ENCODE data around the gene CYSRT1.

Gene CYSRT1

GRCh38 chr9:137225699-137226331, 841 bp downstream of the CYSRT1 start:
- H3K4me3 ChIP-seq (ENCODE audit: low read depth, low read length) = no peak overlapping the region
- no peak for TF ChIP-seq CTCF (IDR thresholded peaks at IDR 0.05; ENCODE audit: borderline replicate concordance, insufficient read depth, low read depth, low read length)

- TF ChIP-seq CTCF (IDR thresholded peaks at IDR 0.05; ENCODE audit: borderline replicate concordance, insufficient read depth, low read depth, low read length) = no peak
- H3K4me3 ChIP-seq (ENCODE audit: low read depth, low read length) = no peak overlapping the region
Measured at GRCh38 chr9:137226338-137227053, 1.5 kb downstream of the CYSRT1 start.

GRCh38 chr9:137227054-137227852, 2.3 kb downstream of the CYSRT1 start, which contains the start of gene RNF224:
TSS of gene RNF224 (plus strand) at chr9:137227502. CDS start at chr9:137228336, 834 bp downstream.
- H3K4me3 ChIP-seq (ENCODE audit: low read depth, low read length) = no peak within 1 kb of the TSS
- peak; percentile 95 for TF ChIP-seq CTCF (IDR thresholded peaks at IDR 0.05; ENCODE audit: borderline replicate concordance, insufficient read depth, low read depth, low read length)

- TF ChIP-seq CTCF (IDR thresholded peaks at IDR 0.05; ENCODE audit: borderline replicate concordance, insufficient read depth, low read depth, low read length) = no peak
- no peak overlapping the region for H3K4me3 ChIP-seq (ENCODE audit: low read depth, low read length)
Measured at GRCh38 chr9:137227853-137228505, 3.0 kb downstream of the CYSRT1 start.

GRCh38 chr9:137228506-137228967, 3.6 kb downstream of the CYSRT1 start:
- no peak overlapping the region for H3K4me3 ChIP-seq (ENCODE audit: low read depth, low read length)
- TF ChIP-seq CTCF (IDR thresholded peaks at IDR 0.05; ENCODE audit: borderline replicate concordance, insufficient read depth, low read depth, low read length) = no peak

- TF ChIP-seq CTCF (IDR thresholded peaks at IDR 0.05; ENCODE audit: borderline replicate concordance, insufficient read depth, low read depth, low read length) = no peak
- H3K4me3 ChIP-seq (ENCODE audit: low read depth, low read length) = no peak overlapping the region
Measured at GRCh38 chr9:137228968-137229896, 4.3 kb downstream of the CYSRT1 start.
